GM12872 (cell line): ENCODE results near the gene MBNL3.

Experiments used
- TF ChIP-seq, protein P1 (sequence below): IDR thresholded peaks from 3 replicates; pipeline ENCODE4 v1.5.1; 2011; ENCODE audit warnings: low read depth, mild to moderate bottlenecking, low read length, moderate library complexity; ENCODE audit not compliant: insufficient read depth

Gene MBNL3

DNA sequence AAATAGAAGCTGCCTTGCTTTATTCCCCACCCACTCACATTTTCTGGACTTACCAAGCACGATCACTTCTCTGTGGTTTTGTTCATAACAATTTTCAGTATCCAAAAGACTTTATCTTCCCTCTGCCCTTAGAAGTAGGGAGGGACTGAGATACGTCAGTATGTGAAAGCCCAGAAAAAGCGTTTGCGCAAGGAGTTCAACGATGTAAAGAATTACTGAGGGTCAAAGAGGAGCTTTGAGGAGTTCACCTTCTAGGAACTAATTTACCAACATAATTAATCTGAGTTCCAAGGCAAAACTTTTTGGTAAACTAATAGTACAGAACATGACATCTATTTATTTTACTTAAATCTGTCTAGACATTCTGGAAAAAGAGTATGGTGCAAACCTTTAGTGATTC lies 84.6 kb downstream of the MBNL3 start:
- TF ChIP-seq, protein P1, sequence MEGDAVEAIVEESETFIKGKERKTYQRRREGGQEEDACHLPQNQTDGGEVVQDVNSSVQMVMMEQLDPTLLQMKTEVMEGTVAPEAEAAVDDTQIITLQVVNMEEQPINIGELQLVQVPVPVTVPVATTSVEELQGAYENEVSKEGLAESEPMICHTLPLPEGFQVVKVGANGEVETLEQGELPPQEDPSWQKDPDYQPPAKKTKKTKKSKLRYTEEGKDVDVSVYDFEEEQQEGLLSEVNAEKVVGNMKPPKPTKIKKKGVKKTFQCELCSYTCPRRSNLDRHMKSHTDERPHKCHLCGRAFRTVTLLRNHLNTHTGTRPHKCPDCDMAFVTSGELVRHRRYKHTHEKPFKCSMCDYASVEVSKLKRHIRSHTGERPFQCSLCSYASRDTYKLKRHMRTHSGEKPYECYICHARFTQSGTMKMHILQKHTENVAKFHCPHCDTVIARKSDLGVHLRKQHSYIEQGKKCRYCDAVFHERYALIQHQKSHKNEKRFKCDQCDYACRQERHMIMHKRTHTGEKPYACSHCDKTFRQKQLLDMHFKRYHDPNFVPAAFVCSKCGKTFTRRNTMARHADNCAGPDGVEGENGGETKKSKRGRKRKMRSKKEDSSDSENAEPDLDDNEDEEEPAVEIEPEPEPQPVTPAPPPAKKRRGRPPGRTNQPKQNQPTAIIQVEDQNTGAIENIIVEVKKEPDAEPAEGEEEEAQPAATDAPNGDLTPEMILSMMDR, result no peak

DNA sequence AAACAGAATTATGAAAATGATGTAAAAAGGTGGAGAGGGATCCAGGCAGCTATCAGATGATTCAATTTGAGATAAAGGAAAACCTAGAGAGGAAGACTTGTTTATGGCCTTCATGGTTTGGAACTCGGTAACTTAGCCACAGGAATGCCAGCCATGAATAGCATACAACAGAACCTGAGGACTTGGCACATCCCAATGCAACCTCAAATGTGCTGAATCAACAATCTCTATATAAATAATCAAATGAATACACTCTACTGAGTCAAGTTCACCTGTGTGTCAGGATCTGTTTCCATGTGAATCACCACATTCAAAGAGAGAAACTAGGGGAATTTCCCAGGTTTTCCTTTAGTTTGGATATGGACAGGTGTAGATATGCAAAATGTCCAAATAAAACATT lies 86.9 kb downstream of the MBNL3 start:
- TF ChIP-seq, protein P1, result no peak

DNA sequence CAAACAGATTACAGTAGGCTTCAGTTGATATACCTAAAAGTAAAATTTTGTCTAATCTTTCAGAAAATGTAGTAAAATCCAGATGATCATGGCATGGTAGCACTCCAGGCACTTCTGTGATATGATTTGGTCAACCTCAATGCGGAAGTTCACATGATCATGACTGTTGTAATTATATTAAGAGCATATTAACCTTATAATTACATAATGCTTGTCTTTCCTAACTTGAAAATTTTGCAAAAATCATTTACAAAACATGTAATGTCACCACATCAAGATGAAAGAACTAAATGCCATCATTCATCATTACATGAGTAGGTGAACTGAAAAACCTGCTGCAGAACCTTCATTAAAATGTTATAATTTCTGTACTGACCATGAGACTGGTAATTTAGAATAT lies 88.1 kb downstream of the MBNL3 start:
- TF ChIP-seq, protein P1, result no peak

DNA sequence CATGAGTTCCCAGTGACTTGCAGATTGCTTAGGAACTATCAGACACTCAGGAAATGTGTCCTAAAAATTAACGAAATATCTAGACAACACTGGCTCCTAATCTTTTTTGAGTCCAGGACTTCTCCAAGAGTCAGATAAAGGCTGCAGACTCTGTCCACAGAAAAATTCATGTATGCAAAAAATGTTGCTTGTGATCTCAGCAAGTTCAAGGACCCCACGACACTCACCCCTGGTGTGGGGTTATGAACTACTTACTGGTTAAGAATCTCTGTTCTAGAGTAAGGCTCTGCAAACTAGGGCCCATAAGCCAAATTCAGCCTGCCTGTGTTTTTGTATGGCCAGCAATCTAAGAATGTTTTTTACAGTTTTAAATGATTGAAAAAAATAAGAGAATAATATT lies 93.2 kb downstream of the MBNL3 start:
- TF ChIP-seq, protein P1, result no peak

DNA sequence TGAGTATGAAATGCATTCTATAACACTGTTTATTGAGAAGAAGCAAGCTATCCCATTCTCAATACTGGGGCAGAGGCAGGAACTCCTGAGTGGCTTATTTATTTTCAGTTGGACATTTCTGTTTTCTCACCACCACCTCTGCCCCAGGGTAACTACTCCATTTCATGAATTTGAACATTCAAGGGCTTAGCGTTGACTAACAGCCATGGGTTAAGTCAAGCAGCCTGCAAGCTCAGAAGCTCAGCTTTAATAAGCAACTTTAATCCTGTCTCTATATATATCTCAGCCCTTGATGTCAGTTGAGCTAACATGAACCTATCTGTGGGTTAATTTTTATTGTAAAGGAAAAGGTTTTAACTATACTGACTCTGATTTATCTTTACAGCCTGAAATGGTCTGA lies 93.8 kb downstream of the MBNL3 start:
- TF ChIP-seq, protein P1, result no peak

DNA sequence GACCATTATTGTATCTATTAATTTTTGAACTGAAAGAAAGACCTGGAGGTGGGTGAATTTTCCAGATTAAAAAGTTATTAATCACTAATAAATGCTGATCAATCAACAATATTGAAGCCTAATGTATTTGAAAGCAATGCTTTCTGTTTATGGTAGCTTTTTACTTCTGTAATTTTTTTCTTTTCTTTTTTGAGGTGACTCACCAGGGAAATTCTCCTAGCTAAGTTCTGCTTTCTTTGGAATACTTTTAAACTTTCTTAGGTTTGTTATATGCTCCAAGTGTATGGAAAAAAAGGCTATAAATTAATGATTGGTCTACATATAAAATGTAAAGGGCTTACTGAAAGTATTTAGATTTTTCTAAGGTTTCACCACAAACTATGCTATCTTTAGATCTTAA lies 94.2 kb downstream of the MBNL3 start:
- TF ChIP-seq, protein P1, result no peak

DNA sequence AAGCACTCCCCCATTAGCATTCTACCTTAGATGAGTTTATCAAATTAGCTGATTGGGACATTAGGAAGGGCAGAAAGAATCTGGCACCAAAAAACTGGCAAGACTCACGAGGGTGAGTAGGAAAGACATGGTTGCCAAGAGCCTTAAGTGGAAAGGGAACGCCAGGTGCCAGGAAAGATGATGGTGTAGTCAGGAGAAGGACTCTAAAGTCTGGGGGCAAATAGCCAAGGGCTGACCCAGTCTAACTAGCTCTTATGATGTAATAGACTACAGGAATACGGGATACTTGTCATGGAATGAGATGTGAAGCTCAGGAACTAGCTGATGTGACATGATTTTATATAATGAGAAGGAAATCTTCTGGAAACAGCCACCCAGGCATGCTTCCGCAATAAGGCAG lies 94.8 kb downstream of the MBNL3 start:
- TF ChIP-seq, protein P1, result no peak

DNA sequence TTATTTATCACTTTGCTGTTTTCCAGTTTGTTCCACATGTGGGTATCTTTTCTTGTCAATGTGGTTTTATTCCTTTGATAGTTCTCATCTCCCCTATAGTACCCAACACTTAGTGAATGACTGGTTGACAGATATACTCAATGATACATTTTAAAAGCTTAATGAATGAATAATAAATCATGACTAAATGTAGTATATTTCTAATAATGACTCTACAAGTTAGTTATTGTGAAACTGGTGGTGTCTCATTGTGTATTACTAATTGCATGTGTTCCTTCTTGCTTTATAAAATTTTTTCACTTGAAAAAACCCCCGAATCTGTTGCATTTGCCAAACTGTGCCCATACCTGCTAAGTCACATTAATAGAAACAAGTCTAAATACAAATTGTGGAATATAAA lies 95.4 kb downstream of the MBNL3 start:
- TF ChIP-seq, protein P1, result no peak
